Inflammatory macrophage treated with lipopolysaccharide for 1 hour (primary cell): ENCODE measurements around the gene RPS10.

Source experiments
- DNase-seq, 2 donors: peaks; one replicate each; pipeline ENCODE4 v3.0.0-alpha.2; 2020 to 2022

RPS10 gene

DNA sequence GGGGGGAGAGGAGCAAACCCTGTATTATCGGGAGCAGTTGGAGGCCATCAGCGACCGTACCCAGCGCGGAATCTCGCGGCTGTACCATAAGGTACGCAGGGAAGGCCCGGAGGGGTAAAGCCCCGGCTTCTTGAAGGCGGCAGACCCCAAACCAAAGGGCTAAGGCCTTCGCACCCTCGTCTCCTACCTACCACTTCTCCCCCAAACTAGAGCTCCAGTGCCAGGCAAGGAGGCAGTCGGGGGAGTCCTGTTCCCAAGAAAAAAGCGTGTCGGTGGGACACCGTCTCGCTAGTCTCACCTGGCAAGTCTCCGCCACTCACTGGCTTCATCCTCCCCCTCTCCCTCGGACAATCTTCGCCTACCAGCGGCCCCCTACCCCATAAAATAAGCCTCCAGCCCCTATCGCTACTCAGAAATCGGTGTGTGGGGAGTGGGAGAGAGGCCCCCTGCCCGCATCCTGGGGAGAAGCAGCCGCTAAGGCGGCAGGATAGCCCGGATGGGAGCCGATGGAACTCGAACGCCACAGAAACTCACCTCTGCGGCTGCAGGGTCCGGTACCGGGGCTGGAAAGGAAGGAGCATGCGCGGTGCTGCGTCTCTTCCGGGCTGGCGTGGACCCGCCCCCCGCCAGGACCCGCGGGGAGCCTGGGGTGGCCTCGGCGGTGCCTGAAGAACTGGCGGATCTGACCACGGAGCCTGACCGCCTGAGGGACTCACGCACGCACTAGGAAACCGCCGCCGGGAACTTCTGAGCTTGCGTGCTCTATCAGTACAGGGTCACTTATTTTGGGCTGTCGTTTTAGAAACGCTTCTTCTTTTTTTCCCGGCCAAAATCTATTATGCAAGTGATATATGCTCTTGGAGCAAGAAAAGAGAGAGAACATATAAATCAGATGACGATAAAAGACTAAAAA is at the start of gene RPS10:
Gene RPS10 (minus strand): TSS at position 572 of the 913 bp plus-strand sequence. CDS start 848 bp downstream, outside the sequence.
- DNase-seq = peak; percentile 86 to 96

DNA sequence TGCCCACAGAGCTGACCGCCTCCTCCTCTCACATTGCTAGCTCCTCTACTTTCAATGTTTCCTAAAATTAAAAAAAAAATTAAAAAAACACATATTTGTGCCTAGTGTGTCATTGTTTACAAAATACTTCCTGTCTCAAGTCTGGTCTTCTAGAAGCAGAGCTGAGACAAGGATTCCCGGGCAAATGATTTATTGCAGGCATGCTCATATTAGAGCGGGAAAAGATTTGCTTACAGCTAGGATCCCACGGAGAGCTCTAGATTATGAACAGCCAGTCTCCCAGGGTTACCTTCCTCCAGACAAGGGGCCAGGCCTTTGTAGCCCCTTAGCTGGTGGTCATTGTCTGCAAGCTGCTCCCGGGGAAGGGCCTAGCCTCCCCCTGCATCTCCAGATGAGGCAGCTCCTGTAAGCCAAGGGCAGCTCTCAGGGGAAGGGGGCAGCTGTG is 49.4 kb upstream of the RPS10 start:
- no peak for DNase-seq

DNA sequence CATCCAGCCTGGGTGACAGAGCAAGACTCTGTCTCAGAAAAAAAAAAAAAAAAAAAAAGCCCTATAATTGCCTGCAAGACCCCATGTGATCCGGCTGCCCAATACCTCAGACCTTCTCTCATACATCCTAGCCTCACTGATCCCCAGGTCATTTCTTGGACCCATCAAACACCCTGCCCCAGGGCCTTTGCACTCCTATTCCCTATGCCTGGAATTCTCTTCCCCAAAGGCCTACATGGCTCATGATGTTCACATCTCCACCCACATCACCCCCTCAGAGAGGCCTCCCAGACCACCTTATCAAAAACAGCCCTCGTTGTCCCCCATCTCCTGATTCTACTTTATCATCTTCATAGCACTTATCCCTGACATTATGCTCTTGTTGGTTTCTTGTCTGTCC is 48.9 kb upstream of the RPS10 start:
- no peak for DNase-seq

DNA sequence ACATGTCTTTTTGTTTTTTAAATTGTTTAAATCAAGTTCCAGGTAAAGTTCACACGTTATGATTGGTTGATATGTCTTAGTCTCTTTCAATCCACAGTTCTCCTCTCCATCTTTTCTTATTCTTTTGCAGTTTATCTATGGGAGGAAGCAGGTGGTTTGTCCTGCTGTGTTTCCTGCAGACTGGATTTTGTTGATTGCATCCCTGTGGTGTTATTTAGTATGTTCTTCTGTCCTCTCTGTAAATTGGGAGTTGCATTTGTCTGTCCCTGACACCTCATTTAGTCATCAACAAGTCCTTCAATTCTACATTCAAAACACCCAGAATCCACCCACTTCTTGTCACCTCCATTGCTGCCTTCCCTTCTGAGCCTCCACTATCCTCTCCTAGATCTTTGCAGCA is 48.1 kb upstream of the RPS10 start:
- DNase-seq = no peak

- DNase-seq = no peak
Measured at GRCh38 chr6:34472425-34472824, 46.6 kb upstream of the RPS10 start.

DNA sequence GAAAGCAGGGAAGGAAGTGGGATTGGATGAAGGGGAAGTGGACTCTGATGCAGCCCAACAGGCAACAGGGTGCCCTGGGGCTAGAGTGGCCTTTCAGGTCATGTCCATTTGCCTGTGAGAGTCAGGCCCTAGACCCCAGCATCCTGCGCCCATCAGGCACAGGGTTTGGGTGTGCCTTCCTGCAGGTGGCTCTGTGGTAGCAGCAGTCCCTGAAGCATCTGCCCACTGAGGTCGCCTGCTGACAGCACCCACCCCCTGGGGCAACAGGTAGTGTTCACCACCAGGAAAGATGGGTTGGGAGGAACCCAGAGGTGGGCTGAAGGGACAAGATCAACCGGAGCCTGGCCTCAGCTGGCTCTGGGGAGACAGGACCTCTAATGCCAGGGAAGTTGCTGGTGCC is 43.6 kb upstream of the RPS10 start:
- no peak for DNase-seq

- DNase-seq = peak in 1 of 2 donors; percentile 7
Measured at GRCh38 chr6:34468378-34468892, 42.6 kb upstream of the RPS10 start.

DNA sequence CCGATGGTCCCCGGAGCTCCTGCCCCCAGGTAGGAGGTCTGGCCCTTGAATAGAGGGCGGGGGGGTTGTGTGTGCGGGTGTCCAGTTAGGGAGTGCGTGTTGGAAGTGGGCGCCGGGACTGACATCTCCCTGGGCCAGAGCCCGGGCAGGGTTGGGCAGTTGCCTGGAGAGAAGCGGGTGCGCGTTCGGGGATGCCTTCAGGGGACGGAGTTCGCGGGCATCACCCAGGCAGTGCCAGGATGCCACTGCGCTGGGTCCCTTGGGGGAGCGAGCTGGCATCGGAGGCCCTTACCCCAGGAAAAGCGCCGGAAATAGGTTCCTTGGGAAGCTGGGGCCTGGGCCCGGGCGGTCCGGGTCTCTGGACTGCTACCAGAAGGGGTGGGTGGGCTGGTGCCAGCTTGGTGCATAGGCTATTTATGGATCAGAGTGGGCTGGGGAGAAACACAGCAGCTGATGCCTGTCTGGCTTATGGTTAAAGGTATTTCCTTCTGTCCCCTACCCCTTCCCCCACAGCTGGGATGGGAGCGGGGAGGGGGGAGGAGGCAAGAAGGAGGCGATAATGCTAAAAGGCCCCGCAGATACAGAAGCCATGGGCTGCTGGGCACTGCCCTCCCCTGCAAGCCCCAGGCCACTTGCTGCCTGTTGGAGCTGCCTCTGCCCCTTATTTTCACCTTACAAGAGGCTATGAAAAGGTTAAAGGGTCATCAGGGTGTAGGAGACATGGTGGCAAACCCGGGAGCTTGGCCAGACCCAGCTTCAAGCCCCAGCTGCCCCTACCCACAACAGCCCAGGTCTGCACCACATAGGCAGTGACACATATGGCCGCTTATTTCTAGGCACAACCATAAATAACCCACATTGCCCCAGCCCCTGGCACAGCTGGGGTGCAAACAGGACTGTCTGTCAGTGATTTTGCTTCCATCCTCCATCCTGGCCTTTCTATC is 40.6 kb upstream of the RPS10 start:
- no peak for DNase-seq

DNA sequence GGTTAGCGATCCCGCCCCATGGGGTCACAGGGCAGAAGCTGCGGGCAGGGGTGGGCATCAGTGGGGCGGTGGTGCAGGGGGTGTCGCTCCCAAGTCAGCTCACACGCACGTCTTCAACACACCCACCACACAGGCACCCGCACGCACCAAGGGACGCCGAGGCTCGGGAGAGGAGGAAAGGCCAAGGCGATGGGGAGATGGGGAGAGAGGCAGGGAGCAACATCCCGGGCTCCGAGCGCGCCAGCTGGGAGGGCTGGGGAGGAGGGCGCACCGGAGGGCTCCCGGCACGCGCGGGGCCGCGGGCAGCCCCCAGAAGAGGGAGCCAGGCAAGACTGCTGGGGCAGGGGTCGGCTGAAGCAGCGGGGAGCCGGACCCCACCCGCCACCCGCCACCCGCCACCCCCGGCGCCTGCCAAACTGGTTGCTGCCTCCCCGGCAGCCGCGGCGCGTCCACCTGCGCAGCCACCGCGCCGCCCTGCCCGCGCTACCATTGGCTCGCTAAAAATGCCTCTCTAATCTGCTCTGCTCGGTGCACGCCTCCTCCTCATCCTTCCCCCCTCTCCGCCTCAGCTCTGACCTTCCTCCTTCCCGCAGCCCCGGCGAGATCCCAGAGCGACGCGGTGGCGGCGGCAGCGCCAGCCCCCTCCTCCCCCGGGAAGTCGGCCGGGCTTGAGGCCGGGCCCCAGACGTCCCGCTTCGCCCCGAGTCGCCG is 39.8 kb upstream of the RPS10 start, which contains the start of gene PACSIN1:
Gene PACSIN1 (plus strand): TSS at position 546 of the 711 bp plus-strand sequence. CDS start 60,230 bp downstream, outside the sequence.
- DNase-seq = no peak

GRCh38 chr6:34463849-34464248 is 38.0 kb upstream of the RPS10 start:
- DNase-seq = no peak

DNA sequence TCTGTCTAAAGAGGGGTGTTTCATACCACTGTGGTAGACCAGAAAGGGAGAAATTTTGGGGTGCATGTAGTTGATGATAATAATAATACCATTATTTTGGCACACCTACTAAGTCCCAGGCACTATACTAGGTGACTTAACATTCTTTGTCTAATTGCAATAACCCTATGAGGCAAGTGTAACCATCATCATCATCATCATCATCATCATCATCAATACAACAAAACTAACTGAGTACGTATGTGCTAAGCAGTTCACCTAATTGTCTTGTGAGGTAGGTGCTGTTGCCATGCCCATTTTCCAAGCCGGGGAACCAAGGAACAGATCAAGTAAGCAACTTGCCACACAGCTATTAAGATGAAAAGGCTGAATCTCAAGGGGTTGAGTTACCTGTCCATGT is 37.4 kb upstream of the RPS10 start:
- no peak for DNase-seq

DNA sequence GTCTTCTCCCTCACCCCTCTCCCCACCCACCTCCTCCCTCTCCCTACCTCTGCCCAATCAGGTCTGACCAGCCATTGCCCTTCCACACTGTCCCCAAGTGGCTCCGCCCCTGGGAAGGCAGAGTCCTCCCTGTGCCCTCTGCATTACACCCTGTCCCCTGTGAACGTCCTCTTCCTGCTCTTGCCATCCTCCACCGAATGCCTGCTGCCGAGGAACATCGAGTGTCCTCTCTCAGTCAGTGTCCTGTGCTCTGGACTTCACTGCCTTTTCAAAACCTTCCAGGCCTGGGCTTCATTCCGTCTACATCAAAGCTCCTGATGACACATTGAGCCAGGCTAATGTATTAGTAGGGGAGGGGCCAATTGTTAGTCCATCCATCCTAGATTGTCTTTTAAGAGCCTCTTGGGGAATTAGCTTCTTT is 36.7 kb upstream of the RPS10 start:
- DNase-seq = peak; percentile 9 to 19

DNA sequence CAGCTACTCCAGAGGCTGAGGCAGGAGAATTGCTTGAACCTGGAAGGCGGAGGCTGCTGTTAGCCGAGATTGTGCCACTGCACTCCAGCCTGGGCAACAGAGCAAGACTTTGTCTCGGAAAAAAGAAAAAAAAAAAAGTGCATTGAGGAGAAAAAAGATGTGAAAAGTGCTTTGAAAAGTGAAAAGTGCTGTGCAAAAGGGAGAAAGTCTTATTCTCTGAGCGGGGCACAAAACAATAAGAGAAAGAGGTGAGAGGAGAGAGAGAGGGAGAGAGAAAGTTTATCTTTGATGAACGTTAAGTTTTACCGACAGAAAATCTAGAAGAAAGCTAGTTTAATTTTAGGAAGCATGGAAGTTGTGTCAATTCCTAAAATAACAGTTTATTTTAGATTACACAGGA is 36.1 kb upstream of the RPS10 start:
- no peak for DNase-seq

DNA sequence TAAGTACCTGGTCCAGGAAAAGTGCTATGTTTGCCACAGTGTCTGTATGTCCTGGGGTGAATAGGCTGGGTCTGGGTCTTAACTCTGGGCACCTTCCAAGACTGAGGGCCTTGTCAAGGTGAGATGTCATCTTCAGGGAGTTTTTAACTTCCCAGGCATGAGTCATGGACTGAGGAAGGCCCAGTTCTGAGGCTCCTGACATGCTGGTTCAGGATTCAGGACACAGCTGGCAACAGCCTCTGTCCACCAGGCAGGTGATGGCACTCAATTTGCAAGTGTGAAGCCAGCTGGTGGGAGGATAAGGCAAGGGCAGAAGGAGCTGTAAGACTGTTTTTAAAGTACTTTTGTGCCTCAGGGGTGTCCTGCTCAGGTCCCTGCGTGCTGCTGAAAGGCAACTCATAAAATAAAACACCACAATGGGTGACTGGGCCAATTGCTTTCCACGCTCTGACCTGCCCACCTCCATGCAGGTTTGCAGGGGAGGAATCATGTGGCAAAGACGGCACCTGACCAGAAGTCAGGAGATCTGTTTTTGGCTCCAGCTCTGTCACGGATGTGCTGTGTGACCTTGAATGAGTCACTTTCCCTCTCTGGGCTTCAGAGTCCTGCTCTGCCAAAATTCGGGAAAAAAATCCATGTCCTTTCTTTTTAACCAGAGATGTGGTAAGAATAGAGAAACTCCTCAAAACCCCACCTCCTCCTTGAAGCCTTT is 35.1 kb upstream of the RPS10 start:
- no peak for DNase-seq

- peak; percentile 44 to 71 for DNase-seq
Measured at GRCh38 chr6:34459899-34460593, 34.2 kb upstream of the RPS10 start.

GRCh38 chr6:34457742-34458735 is 32.2 kb upstream of the RPS10 start:
- DNase-seq = peak in 1 of 2 donors; percentile 14

DNA sequence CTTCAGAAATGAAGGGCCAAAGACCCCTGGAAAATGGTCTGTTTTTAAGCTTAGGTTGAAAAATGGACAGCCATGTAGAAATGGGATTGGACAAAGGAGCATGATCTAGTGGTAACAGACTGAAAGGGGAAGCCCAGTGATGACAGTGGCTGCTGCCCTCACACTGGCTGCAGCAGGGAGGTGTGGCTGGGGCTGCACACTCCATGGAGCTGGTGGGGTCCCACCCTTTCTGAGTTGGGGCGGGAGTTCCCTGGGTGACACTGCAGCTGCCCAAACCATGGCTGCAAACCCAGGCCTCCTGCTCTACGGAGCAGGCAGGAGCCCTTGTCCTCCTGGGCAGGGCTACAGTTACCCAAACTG is 31.5 kb upstream of the RPS10 start:
- peak; percentile 20 to 45 for DNase-seq

DNA sequence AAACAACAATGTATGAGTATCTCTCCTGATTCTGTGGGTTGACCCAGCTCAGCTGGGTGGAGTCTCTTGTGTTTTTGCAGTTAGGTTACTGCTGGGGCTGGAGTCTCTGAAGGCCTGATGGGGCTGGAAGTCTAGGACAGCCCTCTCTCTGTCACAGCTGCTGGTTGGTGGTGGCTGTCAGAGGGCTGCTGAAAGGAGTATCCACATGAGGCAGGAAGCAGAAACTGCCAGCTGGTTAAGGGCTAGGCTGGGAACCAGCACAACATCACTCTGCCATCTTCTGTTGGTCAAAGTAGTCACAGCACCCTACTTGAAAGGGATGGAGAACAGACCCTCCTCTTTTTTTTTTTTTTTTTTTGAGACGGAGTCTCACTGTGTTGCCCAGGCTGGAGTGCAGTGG is 30.0 kb upstream of the RPS10 start:
- no peak for DNase-seq

DNA sequence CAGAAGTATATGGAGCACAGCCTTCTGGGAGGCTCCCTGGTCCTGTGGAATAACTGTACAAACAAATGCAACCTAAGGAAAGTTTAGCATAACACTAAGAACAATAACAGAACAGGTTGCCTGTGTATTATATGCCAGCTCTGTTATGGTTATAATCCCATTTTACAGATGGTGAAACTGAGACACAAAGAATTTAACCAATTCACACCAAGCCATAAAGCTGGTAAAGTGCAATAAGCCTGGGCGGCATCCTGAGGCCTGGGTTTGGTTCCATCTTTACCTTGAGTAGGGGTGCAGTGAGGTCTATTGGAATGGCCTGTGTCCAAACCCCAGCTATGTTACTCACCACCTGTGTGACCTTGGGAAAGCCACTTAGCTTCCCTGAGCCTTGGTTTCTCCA is 25.3 kb upstream of the RPS10 start:
- no peak for DNase-seq

DNA sequence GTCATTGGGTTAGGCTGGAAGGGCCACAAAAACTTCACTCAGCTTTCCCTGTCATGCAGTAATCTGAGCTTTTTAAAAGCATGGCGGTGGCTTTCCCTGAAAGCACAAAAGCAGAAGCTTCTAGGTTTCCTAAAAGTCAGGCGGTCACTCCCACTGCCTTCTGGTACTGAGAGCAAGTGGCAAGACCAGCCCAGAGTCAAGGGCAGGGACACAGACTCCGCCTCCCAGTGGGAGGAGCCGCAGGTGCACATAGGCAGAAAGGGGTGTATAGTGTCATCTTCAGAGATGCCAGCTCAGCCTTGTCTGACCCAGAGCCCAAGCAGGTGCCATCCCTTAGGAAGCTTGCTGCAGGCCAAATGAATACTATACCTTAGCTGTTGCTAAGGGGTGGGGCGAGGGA is 22.0 kb upstream of the RPS10 start:
- DNase-seq = peak; percentile 68 to 88
